H1 (cell line): ENCODE data around the gene PUDP. TPM values are rescaled to one million over a fixed set of nuclear protein-coding genes. Genes with fewer than 3 reads are reported as not detected.

ENCODE experiments used
- CTCF ChIA-PET: fragments of 300-600 bp; sonication (Branson Sonifier 250); formaldehyde crosslinking; loops from one replicate; lab custom pipeline; 2021; ENCODE audit not compliant: partially characterized antibody; lab: Charles Lee
- POLR2A ChIA-PET: fragments of 300-600 bp; sonication (Branson Sonifier 250); formaldehyde crosslinking; loops from one replicate; lab custom pipeline; 2021; ENCODE audit warnings: inconsistent platforms; ENCODE audit not compliant: partially characterized antibody; lab: Charles Lee
- DNase-seq, 2 experiments: peaks; one replicate each; pipeline versions ENCODE4 v3.0.0 to v3.0.0-alpha.2; 2010 to 2022; ENCODE audit warnings: low spot score in 2 of 2, low read depth in 1 of 2, mixed read lengths in 1 of 2
- FAIRE-seq: peaks from 2 replicates; lab custom pipeline; 2011; peaks lifted over from hg19 to GRCh38; lab: Jason Lieb, UNC
- H2AFZ ChIP-seq: 2 replicates; pipeline ENCODE4 v1.8.1; 2012; ENCODE audit warnings: low read length, inconsistent platforms
- H2AK5ac ChIP-seq: 2 replicates; pipeline ENCODE4 v1.6.1; 2013; ENCODE audit warnings: low read depth, low read length
- H2BK120ac ChIP-seq: replicated peaks from 2 replicates; pipeline ENCODE3; 2013; ENCODE audit warnings: low read depth, low read length, inconsistent platforms
- H2BK12ac ChIP-seq: 2 replicates; pipeline ENCODE4 v1.6.1; 2013; ENCODE audit warnings: low read depth, low read length
- H2BK15ac ChIP-seq: 2 replicates; pipeline ENCODE4 v1.6.1; 2013; ENCODE audit warnings: low read length
- H2BK20ac ChIP-seq: 2 replicates; pipeline ENCODE4 v1.6.1; 2013; ENCODE audit warnings: low read length
- H2BK5ac ChIP-seq: 2 replicates; pipeline ENCODE4 v1.6.1; 2013; ENCODE audit warnings: low read depth, low read length
- H3K14ac ChIP-seq: 2 replicates; pipeline ENCODE4 v1.6.1; 2013; ENCODE audit warnings: inconsistent platforms; ENCODE audit not compliant: insufficient read length
- H3K18ac ChIP-seq: 2 replicates; pipeline ENCODE4 v1.6.1; 2013; ENCODE audit warnings: low read length; ENCODE audit errors: extremely low read depth
- H3K23ac ChIP-seq: 2 replicates; pipeline ENCODE4 v1.6.1; 2013; ENCODE audit warnings: inconsistent platforms; ENCODE audit not compliant: insufficient read length
- H3K23me2 ChIP-seq: 2 replicates; pipeline ENCODE4 v1.6.1; 2013; ENCODE audit warnings: low read depth, low read length
- H3K27ac ChIP-seq: 2 replicates; pipeline ENCODE4 v1.6.1; 2011; ENCODE audit warnings: low read depth, low read length, inconsistent platforms
- H3K27me3 ChIP-seq, 4 experiments: replicated peaks in 1 of 4; 1 replicate in 1 of 4; 2 replicates in 3 of 4; pipeline versions ENCODE4 v1.6.1 to v1.8.1; 2011 to 2013; ENCODE audit warnings: low read length in 3 of 4, mild to moderate bottlenecking in 3 of 4, inconsistent platforms in 2 of 4, mixed read lengths in 2 of 4, moderate library complexity in 1 of 4; ENCODE audit not compliant: control insufficient read depth in 3 of 4, insufficient read depth in 3 of 4; ENCODE audit errors: extremely low read depth in 1 of 4
- H3K36me3 ChIP-seq, 4 experiments: 2 replicates each; pipeline versions ENCODE4 v1.6.1 to v1.8.1; 2011 to 2013; ENCODE audit warnings: mild to moderate bottlenecking in 4 of 4, low read length in 3 of 4, moderate library complexity in 2 of 4, control low read depth in 1 of 4, inconsistent platforms in 1 of 4; ENCODE audit not compliant: insufficient read depth in 4 of 4, control insufficient read depth in 2 of 4
- H3K4ac ChIP-seq: replicated peaks from 2 replicates; pipeline ENCODE3; 2013; ENCODE audit warnings: low read length, low read depth, mixed read lengths, inconsistent platforms; ENCODE audit not compliant: insufficient read length
- H3K4me1 ChIP-seq, 4 experiments: replicated peaks in 1 of 4; 1 replicate in 1 of 4; 2 replicates in 3 of 4; pipeline versions ENCODE4 v1.6.1 to v1.8.1; 2011 to 2013; ENCODE audit warnings: low read length in 3 of 4, inconsistent platforms in 2 of 4, mixed read lengths in 1 of 4; ENCODE audit not compliant: insufficient read depth in 4 of 4, control insufficient read depth in 3 of 4
- H3K4me2 ChIP-seq, 2 experiments: 2 replicates each; pipeline versions ENCODE4 v1.6.1 to v1.8.1; 2011 to 2013; ENCODE audit warnings: low read depth in 2 of 2, low read length in 2 of 2, control low read depth in 1 of 2, inconsistent platforms in 1 of 2, mild to moderate bottlenecking in 1 of 2; ENCODE audit not compliant: insufficient read depth in 1 of 2
- H3K4me3 ChIP-seq, 4 experiments: fragments of 200-600, 300-600 bp in 1 of 4; sonication (generic), shearing (Covaris generic), sonication (Bioruptor Twin) in 1 of 4; 2 replicates each; pipeline versions ENCODE4 v1.5.1 to v1.8.1; 2011 to 2016; ENCODE audit warnings: low read length in 4 of 4, low read depth in 3 of 4, control low read depth in 2 of 4, inconsistent platforms in 2 of 4, mild to moderate bottlenecking in 2 of 4, mixed read lengths in 1 of 4, moderate library complexity in 1 of 4; ENCODE audit not compliant: insufficient read depth in 2 of 4; ENCODE audit errors: extremely low read depth in 1 of 4
- H3K56ac ChIP-seq: replicated peaks from 2 replicates; pipeline ENCODE3; 2013; ENCODE audit warnings: low read depth, mild to moderate bottlenecking, mixed read lengths, low read length, inconsistent platforms; ENCODE audit not compliant: insufficient read length
- H3K79me1 ChIP-seq: 2 replicates; pipeline ENCODE4 v1.6.1; 2013; ENCODE audit warnings: low read depth, low read length, control low read depth
- H3K79me2 ChIP-seq, 2 experiments: 2 replicates each; pipeline versions ENCODE4 v1.6.1 to v1.8.1; 2012 to 2013; ENCODE audit warnings: low read length in 2 of 2, mild to moderate bottlenecking in 2 of 2, inconsistent platforms in 1 of 2; ENCODE audit not compliant: insufficient read depth in 2 of 2, control insufficient read depth in 1 of 2
- H3K9ac ChIP-seq, 4 experiments: replicated peaks in 1 of 4; 1 replicate in 1 of 4; 2 replicates in 3 of 4; pipeline versions ENCODE4 v1.6.1 to v1.8.1; 2011 to 2013; ENCODE audit warnings: low read depth in 3 of 4, low read length in 3 of 4, control low read depth in 2 of 4, mild to moderate bottlenecking in 2 of 4, moderate library complexity in 2 of 4, inconsistent platforms in 1 of 4; ENCODE audit errors: extremely low read depth in 1 of 4
- H3K9me3 ChIP-seq, 2 experiments: 2 replicates each; pipeline versions ENCODE4 v1.6.1 to v1.8.1; 2012 to 2013; ENCODE audit warnings: mild to moderate bottlenecking in 2 of 2, moderate library complexity in 2 of 2, control low read depth in 1 of 2, inconsistent platforms in 1 of 2, low read depth in 1 of 2, low read length in 1 of 2, mixed read lengths in 1 of 2; ENCODE audit not compliant: insufficient read depth in 2 of 2
- H4K20me1 ChIP-seq, 2 experiments: replicated peaks in 1 of 2; 2 replicates each; pipeline versions ENCODE3 to v1.8.1; 2011 to 2013; ENCODE audit warnings: inconsistent platforms in 2 of 2, low read length in 2 of 2, mild to moderate bottlenecking in 1 of 2; ENCODE audit not compliant: insufficient read depth in 2 of 2, control insufficient read depth in 1 of 2
- H4K5ac ChIP-seq: 2 replicates; pipeline ENCODE4 v1.6.1; 2013; ENCODE audit warnings: low read length, low read depth, mixed read lengths, inconsistent platforms; ENCODE audit not compliant: insufficient read length
- H4K8ac ChIP-seq: 2 replicates; pipeline ENCODE4 v1.8.0; 2013; ENCODE audit warnings: mild to moderate bottlenecking, moderate library complexity, low read length, inconsistent platforms; ENCODE audit not compliant: insufficient read depth; ENCODE audit errors: extremely low read depth
- H4K91ac ChIP-seq: replicated peaks from 2 replicates; pipeline ENCODE3; 2013; ENCODE audit warnings: low read length, mixed read lengths, inconsistent platforms; ENCODE audit not compliant: insufficient read length
- BCL11A ChIP-seq, 2 experiments: IDR thresholded peaks; one replicate each; pipeline ENCODE4 v1.6.1; 2011; ENCODE audit warnings: low read depth in 2 of 2, low read length in 2 of 2, mild to moderate bottlenecking in 2 of 2
- CBX8 ChIP-seq: fragments of 300-800, 300-1000 bp; sonication (generic); IDR thresholded peaks from 2 replicates; pipeline ENCODE4 v1.7.1; 2016; ENCODE audit warnings: low read depth, low read length, borderline replicate concordance
- EP300 ChIP-seq, 2 experiments: IDR thresholded peaks; 1 replicate in 1 of 2; 2 replicates in 1 of 2; pipeline ENCODE4 v1.6.1; 2011 to 2012; ENCODE audit warnings: low read depth in 2 of 2, low read length in 2 of 2, mild to moderate bottlenecking in 2 of 2, borderline replicate concordance in 1 of 2, inconsistent platforms in 1 of 2, moderate library complexity in 1 of 2
- RAD21 ChIP-seq, 2 experiments: IDR thresholded peaks in 1 of 2; conservative IDR thresholded peaks in 1 of 2; 2 replicates each; pipeline ENCODE4 v1.6.1; 2011; ENCODE audit warnings: low read depth in 2 of 2, low read length in 2 of 2, improper control_type of control experiment in 1 of 2, inconsistent platforms in 1 of 2, mild to moderate bottlenecking in 1 of 2, moderate library complexity in 1 of 2
- SP1 ChIP-seq: IDR thresholded peaks from 2 replicates; pipeline ENCODE4 v1.6.1; 2011; ENCODE audit warnings: low read depth, low read length
- TBP ChIP-seq: IDR thresholded peaks from 2 replicates; pipeline ENCODE4 v1.6.1; 2011; ENCODE audit warnings: low read depth, low read length, improper control_type of control experiment
- WGBS, 2 experiments: shearing (Covaris generic) in 1 of 2; methylation state at CpG; one replicate each; pipeline versions ENCODE4 v1.1.6 to v1.1.7; 2013 to 2015; ENCODE audit warnings: low lambda C conversion rate in 2 of 2, mixed read lengths in 2 of 2, inconsistent platforms in 1 of 2, low coverage in 1 of 2, missing lambda C conversion rate in 1 of 2; ENCODE audit not compliant: insufficient replicate concordance in 2 of 2, insufficient coverage in 1 of 2, insufficient read length in 1 of 2; ENCODE audit errors: extremely low coverage in 1 of 2, missing lambda C conversion rate in 1 of 2; 5-methylcytosine and 5-hydroxymethylcytosine counted together
- polyA plus RNA-seq, 7 experiments: library from polyadenylated mRNA; depleted of rRNA in 3 of 7; stranded (reverse) in 5 of 7; unstranded in 2 of 7; fragments of >200 nt in 5 of 7; fragments of 200-250 nt in 2 of 7; gene quantifications; 1 replicate in 5 of 7; 2 replicates in 1 of 7; 4 replicates in 1 of 7; pipeline versions ENCODE4 v1.2.1 to v1.2.3, GENCODE V29; 2011 to 2013; ENCODE audit warnings: missing spikeins in 2 of 7, mixed read lengths in 2 of 7
- total RNA-seq: library from RNA; stranded (reverse); fragmentation: NEBNext Ultra II Directional; extraction: Animal tissue kit (Norgen Biotek cat#: 25700); gene quantifications from 2 replicates; pipeline ENCODE4 v1.2.1, GENCODE V29; 2021
- TF ChIP-seq, protein P1 (sequence below), 3 experiments: IDR thresholded peaks; 1 replicate in 2 of 3; 2 replicates in 1 of 3; pipeline versions ENCODE4 v1.5.1 to v1.6.1; 2011; ENCODE audit warnings: low read length in 3 of 3, mild to moderate bottlenecking in 3 of 3, inconsistent platforms in 2 of 3, low read depth in 1 of 3, moderate library complexity in 1 of 3; ENCODE audit not compliant: insufficient read depth in 1 of 3; ENCODE audit errors: control extremely low read depth in 1 of 3
- TF ChIP-seq, protein P2 (sequence below): IDR thresholded peaks from 2 replicates; pipeline ENCODE4 v1.6.1; 2011; ENCODE audit warnings: low read depth, mild to moderate bottlenecking, low read length; ENCODE audit not compliant: insufficient read depth

PUDP gene
- total and polyA plus RNA-seq, 2 of the 8 experiments (the other 6 are each of a cell fraction or from before 2014, with no cell fraction given) = 27.2 to 30.2 TPM

DNA sequence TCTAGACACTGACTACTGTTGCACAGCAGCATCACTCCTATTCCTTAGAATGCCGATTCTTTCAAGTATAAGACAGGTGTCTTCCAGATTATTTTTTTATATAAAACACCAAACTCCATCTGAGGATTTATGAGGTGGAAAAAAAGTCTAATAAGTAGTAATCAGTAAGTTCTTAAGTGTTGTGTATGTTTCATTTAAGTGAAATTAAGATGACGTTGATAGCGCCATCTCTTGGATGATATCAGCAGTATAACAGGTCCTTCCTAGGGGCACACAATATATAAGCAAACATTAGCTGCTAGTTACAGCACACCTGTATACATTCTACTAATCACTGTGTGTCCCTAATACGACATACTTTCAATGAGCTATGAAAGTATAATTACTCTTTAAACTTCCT, 100.0 kb downstream of the PUDP start:
- no peak overlapping the region for H3K56ac ChIP-seq
- no peak overlapping the region for H3K4me2 ChIP-seq
- no peaks in the 10 kb centered on the region for H3K9me3 ChIP-seq
- H2AK5ac ChIP-seq = no peak overlapping the region
- no peak overlapping the region for H2BK120ac ChIP-seq
- ChIA-PET CTCF (interaction anchor here (0.6 to 1.5 kb wide), 6 partner anchors 10 to 928 kb away, joined by 3 to 4 read pairs (median 3); no protein-coding TSS in a partner anchor), POLR2A (no interaction called here)
- no peak overlapping the region for H3K14ac ChIP-seq
- no peak overlapping the region for H2BK20ac ChIP-seq
- H3K4ac ChIP-seq = no peak overlapping the region
- no peaks in the 10 kb centered on the region for H3K79me1 ChIP-seq
- H2BK15ac ChIP-seq = no peak overlapping the region
- no peak overlapping the region for H2BK5ac ChIP-seq
- H3K4me1 ChIP-seq = no peaks in the 10 kb centered on the region; a peak in 1 of 7 replicates
- no peak overlapping the region for H3K18ac ChIP-seq
- H2BK12ac ChIP-seq = no peak overlapping the region
- no peak for TF ChIP-seq BCL11A (IDR thresholded peaks at IDR 0.05; ENCODE audit: low read depth in 2 of 2, low read length in 2 of 2)
- TF ChIP-seq CBX8 = no peak
- TF ChIP-seq TBP = no peak
- TF ChIP-seq, protein P1, sequence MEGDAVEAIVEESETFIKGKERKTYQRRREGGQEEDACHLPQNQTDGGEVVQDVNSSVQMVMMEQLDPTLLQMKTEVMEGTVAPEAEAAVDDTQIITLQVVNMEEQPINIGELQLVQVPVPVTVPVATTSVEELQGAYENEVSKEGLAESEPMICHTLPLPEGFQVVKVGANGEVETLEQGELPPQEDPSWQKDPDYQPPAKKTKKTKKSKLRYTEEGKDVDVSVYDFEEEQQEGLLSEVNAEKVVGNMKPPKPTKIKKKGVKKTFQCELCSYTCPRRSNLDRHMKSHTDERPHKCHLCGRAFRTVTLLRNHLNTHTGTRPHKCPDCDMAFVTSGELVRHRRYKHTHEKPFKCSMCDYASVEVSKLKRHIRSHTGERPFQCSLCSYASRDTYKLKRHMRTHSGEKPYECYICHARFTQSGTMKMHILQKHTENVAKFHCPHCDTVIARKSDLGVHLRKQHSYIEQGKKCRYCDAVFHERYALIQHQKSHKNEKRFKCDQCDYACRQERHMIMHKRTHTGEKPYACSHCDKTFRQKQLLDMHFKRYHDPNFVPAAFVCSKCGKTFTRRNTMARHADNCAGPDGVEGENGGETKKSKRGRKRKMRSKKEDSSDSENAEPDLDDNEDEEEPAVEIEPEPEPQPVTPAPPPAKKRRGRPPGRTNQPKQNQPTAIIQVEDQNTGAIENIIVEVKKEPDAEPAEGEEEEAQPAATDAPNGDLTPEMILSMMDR (IDR thresholded peaks at IDR 0.05; ENCODE audit: control extremely low read depth in 1 of 3, insufficient read depth in 1 of 3, low read depth in 1 of 3, low read length in 3 of 3) = peak in 1 of 3 experiments; percentile 39; a peak in 2 of 4 replicates
- peak in 1 of 2 experiments; percentile 21; a peak in 3 of 4 replicates for TF ChIP-seq RAD21 (IDR thresholded peaks at IDR 0.05 in 1 of 2, conservative IDR thresholded peaks at IDR 0.05 in 1 of 2; ENCODE audit: low read depth in 2 of 2, low read length in 2 of 2)
- TF ChIP-seq, protein P2, sequence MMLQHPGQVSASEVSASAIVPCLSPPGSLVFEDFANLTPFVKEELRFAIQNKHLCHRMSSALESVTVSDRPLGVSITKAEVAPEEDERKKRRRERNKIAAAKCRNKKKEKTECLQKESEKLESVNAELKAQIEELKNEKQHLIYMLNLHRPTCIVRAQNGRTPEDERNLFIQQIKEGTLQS = no peak
- no peak for TF ChIP-seq SP1
- TF ChIP-seq EP300 (IDR thresholded peaks at IDR 0.05; ENCODE audit: borderline replicate concordance in 1 of 2, low read depth in 2 of 2, low read length in 2 of 2) = no peak
- H3K27ac ChIP-seq = no peak overlapping the region
- H4K20me1 ChIP-seq = no peaks in the 10 kb centered on the region
- DNase-seq (no peak), FAIRE-seq (no peak)
- H4K8ac ChIP-seq = no peak overlapping the region
- no peak overlapping the region for H3K9ac ChIP-seq
- no peak overlapping the region for H4K5ac ChIP-seq
- H4K91ac ChIP-seq = no peak overlapping the region
- no peak overlapping the region for H2AFZ ChIP-seq
- no peaks in the 10 kb centered on the region for H3K79me2 ChIP-seq
- no peaks in the 10 kb centered on the region for H3K27me3 ChIP-seq
- WGBS, 2 experiments = 58% methylated on average over 4 of the region's 4 CpGs; no CpG with 5 or more reads in 1 of the 2 experiments
- no peaks in the 10 kb centered on the region for H3K23me2 ChIP-seq
- H3K36me3 ChIP-seq = no peaks in the 10 kb centered on the region; a peak in 1 of 8 replicates
- no peak overlapping the region for H3K23ac ChIP-seq
- H3K4me3 ChIP-seq = no peak overlapping the region
